ENCODE results near the gene TNNT2.

Gene TNNT2

GRCh38 chr1:201335174-201335870 is 42.2 kb downstream of the TNNT2 start:
- FAIRE-seq (no peak), DNase-seq (ENCODE audit: insufficient read length, low spot score) (no peak)
- TF ChIP-seq CTCF (IDR thresholded peaks at IDR 0.05; ENCODE audit: insufficient read depth, missing control alignments) = no peak

DNA sequence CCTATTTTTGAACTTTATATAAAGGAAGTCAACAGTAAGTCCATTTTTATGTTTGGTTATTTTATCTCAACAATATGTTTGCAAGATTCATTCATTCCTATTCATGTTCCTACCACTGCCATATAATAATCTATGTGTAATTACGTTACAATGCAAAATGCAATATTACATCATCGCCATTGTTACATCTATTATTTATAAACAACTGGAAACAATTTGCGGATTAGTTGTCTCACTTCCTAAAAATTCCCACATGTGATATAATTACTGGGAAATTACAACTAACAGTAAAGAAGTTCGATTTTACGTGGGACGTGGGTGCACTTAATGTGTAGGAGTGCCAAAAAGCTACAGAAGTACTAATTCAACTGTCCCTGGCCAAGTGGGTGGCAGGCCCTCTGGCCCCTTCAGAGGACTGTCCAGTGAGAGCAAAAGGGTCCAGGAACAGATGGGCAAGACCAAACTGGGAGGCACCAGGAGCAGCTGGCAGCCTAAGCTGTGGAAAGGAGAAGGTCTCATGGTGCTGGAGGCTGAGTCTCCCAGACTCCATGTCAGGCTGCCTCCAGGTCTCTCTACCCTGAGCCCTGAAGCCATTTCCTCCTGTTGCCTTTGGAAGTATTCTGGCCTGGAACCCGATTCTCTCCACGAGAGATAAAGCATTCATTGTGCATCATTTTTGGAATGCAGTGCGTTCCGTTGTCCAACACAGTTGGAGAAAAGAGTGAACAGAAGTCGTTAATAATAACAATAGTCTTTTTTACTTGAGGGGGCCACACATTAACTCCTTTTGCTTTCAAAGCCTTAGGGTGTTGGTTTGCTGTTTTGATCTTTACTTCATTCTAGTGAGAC is 42.9 kb downstream of the TNNT2 start:
- no peak for TF ChIP-seq CTCF (IDR thresholded peaks at IDR 0.05; ENCODE audit: insufficient read depth, missing control alignments)
- DNase-seq (ENCODE audit: insufficient read length, low spot score) (no peak), FAIRE-seq (peak; percentile 32)

GRCh38 chr1:201332616-201333335 is 44.7 kb downstream of the TNNT2 start:
- no peak for TF ChIP-seq CTCF (IDR thresholded peaks at IDR 0.05; ENCODE audit: insufficient read depth, missing control alignments)
- no peak for DNase-seq (ENCODE audit: insufficient read length, low spot score)
- FAIRE-seq = no peak

- no peak for TF ChIP-seq CTCF (IDR thresholded peaks at IDR 0.05; ENCODE audit: insufficient read depth, missing control alignments)
- no peak for DNase-seq (ENCODE audit: insufficient read length, low spot score)
- FAIRE-seq = no peak
Observed at GRCh38 chr1:201332021-201332420, 45.5 kb downstream of the TNNT2 start.

- FAIRE-seq = no peak
- TF ChIP-seq CTCF (IDR thresholded peaks at IDR 0.05; ENCODE audit: insufficient read depth, missing control alignments) = no peak
- DNase-seq (ENCODE audit: insufficient read length, low spot score) = no peak
Observed at GRCh38 chr1:201331166-201331565, 46.3 kb downstream of the TNNT2 start.

DNA sequence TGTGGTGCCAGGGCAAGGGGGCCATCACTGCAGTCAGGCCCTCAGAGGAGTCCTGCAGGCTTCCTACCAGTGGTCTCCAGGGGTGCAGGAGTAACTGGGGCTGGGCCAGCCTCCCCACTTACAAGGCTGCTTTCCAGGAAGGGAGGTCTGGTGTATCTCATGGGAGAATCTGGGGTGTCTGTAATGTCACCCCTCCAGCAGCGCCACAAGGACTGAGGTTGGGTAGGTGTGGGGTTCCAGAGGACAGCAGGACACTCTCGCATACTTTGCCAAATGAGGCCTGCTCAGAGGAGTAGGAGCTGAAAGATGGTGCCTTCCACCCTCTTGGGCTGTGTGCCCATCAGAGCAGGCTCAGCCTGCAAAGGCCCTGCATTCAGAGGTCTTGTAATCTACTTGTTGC is 46.9 kb downstream of the TNNT2 start:
- FAIRE-seq (no peak), DNase-seq (ENCODE audit: insufficient read length, low spot score) (no peak)
- TF ChIP-seq CTCF (IDR thresholded peaks at IDR 0.05; ENCODE audit: insufficient read depth, missing control alignments) = no peak
